Peyer's patch (tissue), 4 donors: ENCODE measurements around the gene CFAP206. TPM values are rescaled to one million over a fixed set of nuclear protein-coding genes. Genes with fewer than 3 reads are reported as not detected.

Experiments used
- DNase-seq, 3 donors: peaks; one replicate each; pipeline ENCODE4 v3.0.0-alpha.2; 2017 to 2019
- H3K27ac ChIP-seq, 4 donors: fragments of 200-600 bp; sonication (generic); one replicate each; pipeline ENCODE4 v1.5.1; 2016 to 2019
- H3K27me3 ChIP-seq, 2 donors: fragments of 200-600 bp; sonication (generic); one replicate each; pipeline ENCODE4 v1.5.1; 2019
- H3K36me3 ChIP-seq, 3 donors: fragments of 200-600 bp; sonication (generic); one replicate each; pipeline ENCODE4 v1.5.1; 2016 to 2019
- H3K4me1 ChIP-seq, 4 donors: fragments of 200-600 bp; sonication (generic); one replicate each; pipeline ENCODE4 v1.5.1; 2016 to 2019
- H3K4me3 ChIP-seq, 4 donors: fragments of 200-600 bp; sonication (generic); 1 replicate in 3 of 4; 2 replicates in 1 of 4; pipeline ENCODE4 v1.5.1; 2016 to 2019; ENCODE audit warnings: mild to moderate bottlenecking in 1 of 4
- H3K9me3 ChIP-seq, 4 donors: fragments of 200-600 bp; sonication (generic); one replicate each; pipeline ENCODE4 v1.5.1; 2016 to 2019; ENCODE audit warnings: mild to moderate bottlenecking in 1 of 4
- CTCF ChIP-seq, 6 experiments: fragments of 450-650 bp in 4 of 6; fragments of 200-600 bp in 2 of 6; sonication (generic) in 1 of 6; IDR thresholded peaks; one replicate each; pipeline ENCODE4 v1.5.1; 2017 to 2019; ENCODE audit warnings: antibody characterized with exemption in 6 of 6, mild to moderate bottlenecking in 3 of 6, moderate library complexity in 1 of 6
- POLR2A ChIP-seq, 2 donors: fragments of 450-650 bp; IDR thresholded peaks; one replicate each; pipeline ENCODE4 v1.5.1; 2017; ENCODE audit warnings: antibody characterized with exemption in 2 of 2, mild to moderate bottlenecking in 2 of 2, moderate library complexity in 2 of 2
- total RNA-seq, 4 donors: library from RNA; depleted of rRNA; stranded (reverse); fragments of >200 nt; gene quantifications; one replicate each; pipeline ENCODE4 v1.1.0, GENCODE V29; 2016

Gene CFAP206
- total RNA-seq, 4 donors from 2014 or later, result not detected

GRCh38 chr6:87401832-87402231 lies 5.9 kb upstream of the CFAP206 start:
- H3K4me1 ChIP-seq, result no peaks in the 10 kb centered on the region
- DNase-seq, result no peak
- H3K4me3 ChIP-seq, result no peak overlapping the region
- TF ChIP-seq CTCF (IDR thresholded peaks at IDR 0.05) (no peak), POLR2A (IDR thresholded peaks at IDR 0.05) (no peak)
- H3K9me3 ChIP-seq, result no peaks in the 10 kb centered on the region
- H3K36me3 ChIP-seq, result no peaks in the 10 kb centered on the region
- H3K27ac ChIP-seq, result no peak overlapping the region
- H3K27me3 ChIP-seq, result no peaks in the 10 kb centered on the region

- Histone ChIP-seq H3K4me3 (peak overlapping the region; percentile 77 to 96 (median 90)), H3K27me3 (no peaks in the 10 kb centered on the region), H3K9me3 (no peaks in the 10 kb centered on the region), H3K4me1 (no peaks in the 10 kb centered on the region), H3K36me3 (no peaks in the 10 kb centered on the region), H3K27ac (peak overlapping the region; percentile 56 to 81 (median 71))
- DNase-seq, result no peak
- TF ChIP-seq CTCF (IDR thresholded peaks at IDR 0.05), result no peak
- TF ChIP-seq POLR2A (IDR thresholded peaks at IDR 0.05), result no peak
Observed at GRCh38 chr6:87407561-87407900, 241 bp upstream of the CFAP206 start.

- TF ChIP-seq CTCF (IDR thresholded peaks at IDR 0.05) (no peak), POLR2A (IDR thresholded peaks at IDR 0.05) (no peak)
- H3K4me3 ChIP-seq, result peak overlapping the region; percentile 77 to 96 (median 90)
- DNase-seq, result no peak
- H3K36me3 ChIP-seq, result no peaks in the 10 kb centered on the region
- H3K27me3 ChIP-seq, result no peaks in the 10 kb centered on the region
- H3K4me1 ChIP-seq, result no peaks in the 10 kb centered on the region
- H3K27ac ChIP-seq, result peak overlapping the region; percentile 39 to 81 (median 54)
- H3K9me3 ChIP-seq, result no peaks in the 10 kb centered on the region
Observed at GRCh38 chr6:87408721-87409155, 966 bp downstream of the CFAP206 start.

GRCh38 chr6:87419266-87419665 lies 11.5 kb downstream of the CFAP206 start:
- TF ChIP-seq CTCF (IDR thresholded peaks at IDR 0.05), result no peak
- no peak for TF ChIP-seq POLR2A (IDR thresholded peaks at IDR 0.05)
- Histone ChIP-seq H3K27ac (no peak overlapping the region), H3K9me3 (no peaks in the 10 kb centered on the region), H3K4me3 (no peak overlapping the region), H3K27me3 (no peaks in the 10 kb centered on the region), H3K4me1 (no peaks in the 10 kb centered on the region), H3K36me3 (no peaks in the 10 kb centered on the region)
- no peak for DNase-seq

GRCh38 chr6:87420360-87420759 lies 12.6 kb downstream of the CFAP206 start:
- DNase-seq, result no peak
- no peak overlapping the region for H3K27ac ChIP-seq
- no peaks in the 10 kb centered on the region for H3K36me3 ChIP-seq
- TF ChIP-seq CTCF (IDR thresholded peaks at IDR 0.05) (no peak), POLR2A (IDR thresholded peaks at IDR 0.05) (no peak)
- no peaks in the 10 kb centered on the region for H3K27me3 ChIP-seq
- H3K4me1 ChIP-seq, result no peaks in the 10 kb centered on the region
- H3K9me3 ChIP-seq, result no peaks in the 10 kb centered on the region
- H3K4me3 ChIP-seq, result no peak overlapping the region

- Histone ChIP-seq H3K9me3 (no peaks in the 10 kb centered on the region), H3K4me1 (no peaks in the 10 kb centered on the region), H3K4me3 (no peak overlapping the region), H3K36me3 (no peaks in the 10 kb centered on the region), H3K27ac (no peak overlapping the region), H3K27me3 (no peaks in the 10 kb centered on the region)
- TF ChIP-seq POLR2A (IDR thresholded peaks at IDR 0.05), result no peak
- no peak for TF ChIP-seq CTCF (IDR thresholded peaks at IDR 0.05)
- DNase-seq, result no peak
Observed at GRCh38 chr6:87421576-87421975, 13.8 kb downstream of the CFAP206 start.
